GM21737 (cell line): Measurements from ENCODE around the gene MAEA.
"Not testable (repeated sequence)": the region's sequence is repeated elsewhere in the genome, so short reads cannot be mapped to it uniquely, and the experiment has no call there.

Experiments used
- ATAC-seq: cut with Tn5 transposase; IDR thresholded peaks from one replicate; pipeline ENCODE4 v1.9.1; 2021; ENCODE audit warnings: mild to moderate bottlenecking, moderate library complexity; ENCODE audit not compliant: unreplicated experiment

Gene MAEA

DNA sequence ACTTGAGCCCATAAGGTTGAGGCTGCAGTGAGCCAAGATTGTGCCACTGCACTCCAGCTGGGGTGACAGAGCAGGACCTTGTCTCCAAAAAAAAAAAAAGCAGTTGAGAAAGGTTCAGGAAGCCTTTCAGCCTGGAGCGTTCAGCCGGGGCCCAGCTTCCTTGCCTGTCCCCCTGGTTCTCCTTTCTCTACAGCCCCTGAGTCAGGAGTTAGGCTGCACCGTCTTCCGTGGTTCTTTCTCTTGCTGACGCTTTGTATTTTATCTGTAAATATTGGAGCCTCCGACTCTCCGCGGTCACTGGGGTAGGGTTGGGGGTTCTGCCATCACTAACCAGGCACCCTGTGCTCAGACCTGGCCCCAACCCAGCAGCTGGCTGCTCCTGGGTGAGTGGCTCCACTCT, 43.6 kb downstream of the MAEA start:
- ATAC-seq = no peak

DNA sequence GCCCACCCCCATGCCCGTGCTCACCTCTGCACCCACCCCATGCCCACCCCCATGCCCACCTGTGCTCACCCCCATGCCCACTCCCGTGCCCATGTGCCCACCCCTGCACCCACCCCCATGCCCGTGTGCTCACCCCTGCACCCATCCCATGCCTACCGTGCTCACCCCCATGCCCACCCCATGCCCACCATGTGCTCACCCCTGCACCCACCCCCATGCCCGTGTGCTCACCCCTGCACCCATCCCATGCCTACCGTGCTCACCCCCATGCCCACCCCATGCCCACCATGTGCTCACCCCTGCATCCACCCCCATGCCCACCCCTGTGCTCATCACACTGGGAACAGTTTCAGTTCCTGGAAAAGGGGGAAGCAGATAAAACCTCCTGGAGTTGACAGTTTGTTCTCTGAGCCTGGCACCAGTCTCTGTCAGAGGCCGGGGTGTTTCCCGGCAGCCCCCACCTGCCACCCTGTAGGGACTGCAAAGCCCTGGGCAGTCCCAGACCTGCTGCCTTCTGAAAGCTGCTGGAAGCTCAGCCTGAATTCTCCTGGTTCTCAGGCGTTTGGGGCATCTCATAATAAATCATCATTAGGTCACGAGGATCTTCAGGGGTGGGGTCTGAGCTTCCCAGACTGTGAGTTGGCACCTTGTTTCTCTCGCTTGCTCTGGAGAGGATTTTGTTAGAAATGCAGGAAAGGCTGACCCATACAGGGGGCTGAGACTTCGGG, 44.3 kb downstream of the MAEA start:
- not testable (repeated sequence) for ATAC-seq

DNA sequence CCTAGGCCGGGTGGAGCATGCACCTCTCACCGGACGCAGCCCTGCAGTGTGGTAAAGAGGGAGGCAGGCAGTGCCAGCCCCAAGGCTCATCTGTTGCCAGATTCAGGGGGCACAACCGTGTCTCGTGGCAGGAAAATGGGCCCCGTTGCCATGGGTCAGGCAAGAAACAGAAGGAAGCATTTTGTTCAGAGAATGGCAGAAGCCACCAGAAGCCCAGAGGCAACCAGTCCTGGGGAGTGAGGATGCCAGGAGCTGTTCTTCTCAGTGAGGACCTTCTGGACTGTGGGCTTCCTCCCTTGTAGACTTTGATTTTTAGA, 44.8 kb downstream of the MAEA start:
- ATAC-seq = no peak

DNA sequence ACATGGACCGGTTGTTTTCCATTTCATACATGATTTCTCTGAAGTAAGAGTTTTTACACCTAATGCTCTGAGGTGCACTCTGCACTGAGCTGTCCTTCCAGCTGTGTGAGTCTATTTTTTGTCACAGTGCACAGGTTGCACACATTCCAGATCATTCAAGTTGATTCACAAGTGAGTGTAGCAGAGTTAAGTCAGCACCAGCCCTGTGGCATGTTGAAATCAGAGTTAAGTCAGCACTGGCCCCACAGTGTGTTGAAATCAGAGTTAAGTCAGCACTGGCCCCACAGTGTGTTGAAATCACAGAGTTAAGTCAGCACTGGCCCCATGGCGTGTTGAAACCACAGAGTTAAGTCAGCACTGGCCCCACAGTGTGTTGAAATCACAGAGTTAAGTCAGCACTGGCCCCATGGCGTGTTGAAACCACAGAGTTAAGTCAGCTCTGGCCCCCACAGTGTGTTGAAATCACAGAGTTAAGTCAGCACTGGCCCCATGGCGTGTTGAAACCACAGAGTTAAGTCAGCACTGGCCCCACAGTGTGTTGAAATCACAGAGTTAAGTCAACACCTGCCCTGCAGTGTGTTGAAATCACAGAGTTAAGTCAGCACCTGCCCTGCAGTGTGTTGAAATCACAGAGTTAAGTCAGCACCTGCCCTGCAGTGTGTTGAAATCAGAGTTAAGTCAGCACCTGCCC, 45.6 kb downstream of the MAEA start:
- not testable (repeated sequence) for ATAC-seq

DNA sequence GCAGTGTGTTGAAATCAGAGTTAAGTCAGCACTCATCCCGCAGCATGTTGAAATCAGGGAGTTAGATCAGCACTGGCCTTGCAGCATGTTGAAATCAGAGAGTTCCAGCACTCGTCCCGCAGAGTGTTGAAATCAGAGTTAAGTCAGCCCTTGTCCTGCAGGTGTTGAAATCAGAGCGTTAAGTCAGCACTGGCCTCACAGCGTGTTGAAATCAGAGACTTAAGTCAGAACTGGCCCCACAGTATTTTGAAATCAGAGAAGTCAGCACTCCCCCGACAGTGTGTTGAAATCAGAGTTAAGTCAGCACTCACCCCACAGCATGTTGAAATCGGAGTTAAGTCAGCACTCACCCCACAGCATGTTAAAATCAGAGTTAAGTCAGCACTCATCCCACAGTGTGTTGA, 46.4 kb downstream of the MAEA start:
- ATAC-seq = no peak

DNA sequence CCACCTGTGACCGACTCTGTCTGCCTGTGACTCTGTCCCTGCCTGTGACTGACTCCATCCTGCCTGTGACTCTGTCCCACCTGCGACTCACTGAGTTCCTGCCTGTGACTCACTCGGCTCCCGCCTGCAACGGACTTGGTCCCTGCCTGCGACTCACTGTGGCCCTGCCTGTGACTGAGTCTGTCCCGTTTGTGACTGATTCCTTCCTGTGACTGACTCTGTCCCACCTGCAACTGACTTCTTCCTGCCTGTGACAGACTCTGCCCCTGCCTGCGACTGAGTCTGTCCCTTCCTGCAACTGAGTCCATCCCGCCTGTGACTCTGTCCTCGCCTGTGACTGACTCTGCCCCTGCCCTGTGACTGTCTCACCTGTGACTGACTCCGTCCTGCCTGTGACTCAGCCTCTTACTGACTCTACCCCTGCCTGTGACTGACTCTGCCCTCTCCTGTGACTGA, 47.7 kb downstream of the MAEA start:
- ATAC-seq = no peak

DNA sequence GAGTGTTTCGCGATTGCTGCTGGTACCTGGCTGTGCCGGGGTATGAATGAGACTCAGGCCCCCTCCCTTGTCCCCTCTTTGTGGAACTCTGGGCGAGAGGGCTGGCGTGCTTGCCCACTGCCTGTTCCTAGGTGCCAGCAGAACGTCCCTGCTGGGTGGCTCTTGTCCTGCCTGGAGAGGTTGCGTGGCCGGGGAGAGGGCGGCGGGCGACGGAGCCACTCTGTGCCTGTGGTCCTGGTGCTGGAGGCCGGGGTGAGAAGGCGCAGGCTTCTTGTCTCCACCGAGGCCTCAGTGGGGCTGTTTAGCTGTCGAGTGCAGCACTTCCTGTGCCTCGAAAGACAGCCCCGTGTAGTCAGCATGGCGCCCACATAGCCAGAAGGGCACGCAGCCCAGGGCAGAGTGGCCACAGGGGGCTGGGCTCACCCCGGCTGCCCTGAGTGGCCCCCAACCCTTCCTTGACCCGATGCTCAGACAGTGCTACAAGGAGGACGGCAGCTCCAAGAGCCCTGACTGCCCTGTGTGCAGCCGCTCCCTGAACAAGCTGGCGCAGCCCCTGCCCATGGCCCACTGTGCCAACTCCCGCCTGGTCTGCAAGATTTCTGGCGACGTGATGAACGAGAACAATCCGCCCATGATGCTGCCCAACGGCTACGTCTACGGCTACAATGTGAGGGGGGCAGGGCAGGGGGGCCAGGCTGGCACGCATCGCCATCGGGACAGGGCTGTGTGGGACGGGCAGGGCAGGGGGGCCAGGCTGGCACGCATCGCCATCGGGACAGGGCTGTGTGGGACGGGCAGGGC, 48.5 kb downstream of the MAEA start:
- no peak for ATAC-seq

DNA sequence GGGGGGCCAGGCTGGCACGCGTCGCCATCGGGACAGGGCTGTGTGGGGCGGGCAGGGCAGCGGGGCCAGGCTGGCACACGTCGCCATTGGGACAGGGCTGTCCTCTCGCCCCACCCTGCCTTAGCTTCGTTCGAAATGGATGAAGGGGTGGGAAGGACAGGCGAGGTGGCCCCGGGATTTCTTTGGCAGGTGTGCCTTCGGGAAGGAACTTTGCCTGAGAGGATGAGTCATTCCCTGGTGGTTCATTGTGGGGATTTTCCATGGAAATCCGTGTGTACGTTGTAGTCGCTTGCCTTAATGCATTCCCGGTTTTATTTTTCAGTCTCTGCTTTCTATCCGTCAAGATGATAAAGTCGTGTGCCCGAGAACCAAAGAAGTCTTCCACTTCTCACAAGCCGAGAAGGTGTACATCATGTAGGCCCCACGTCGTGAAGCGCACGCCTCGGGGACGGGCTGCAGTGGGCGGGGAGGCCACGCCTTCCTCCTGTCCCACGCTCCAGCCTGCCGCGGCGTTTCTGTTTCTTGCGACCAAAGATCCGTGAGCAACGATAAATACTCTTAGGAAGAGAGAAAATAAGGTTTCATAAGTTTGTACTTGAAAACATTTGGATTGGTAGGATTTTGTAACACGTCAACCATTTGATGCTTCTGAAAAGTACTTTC, 49.2 kb downstream of the MAEA start:
- no peak for ATAC-seq

DNA sequence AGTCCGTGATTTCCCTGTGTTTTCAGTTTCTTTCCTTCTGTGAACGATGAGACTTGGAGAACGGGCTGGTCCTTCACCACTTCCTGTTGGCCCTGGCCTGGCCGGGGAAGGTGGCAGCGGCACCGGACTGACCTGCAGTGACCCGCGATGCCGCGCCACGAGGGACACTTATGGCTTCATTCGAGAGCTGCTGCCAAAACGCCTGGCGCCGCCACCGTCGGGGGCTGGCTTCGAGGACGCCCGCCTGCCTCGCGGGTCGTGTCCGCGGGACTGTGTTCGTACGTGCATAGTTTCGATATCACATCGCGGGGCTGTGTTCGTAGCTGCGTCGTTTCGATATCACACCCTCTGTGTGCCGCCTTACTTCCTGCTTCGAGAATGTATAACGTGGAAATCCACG, 49.8 kb downstream of the MAEA start:
- ATAC-seq = no peak

DNA sequence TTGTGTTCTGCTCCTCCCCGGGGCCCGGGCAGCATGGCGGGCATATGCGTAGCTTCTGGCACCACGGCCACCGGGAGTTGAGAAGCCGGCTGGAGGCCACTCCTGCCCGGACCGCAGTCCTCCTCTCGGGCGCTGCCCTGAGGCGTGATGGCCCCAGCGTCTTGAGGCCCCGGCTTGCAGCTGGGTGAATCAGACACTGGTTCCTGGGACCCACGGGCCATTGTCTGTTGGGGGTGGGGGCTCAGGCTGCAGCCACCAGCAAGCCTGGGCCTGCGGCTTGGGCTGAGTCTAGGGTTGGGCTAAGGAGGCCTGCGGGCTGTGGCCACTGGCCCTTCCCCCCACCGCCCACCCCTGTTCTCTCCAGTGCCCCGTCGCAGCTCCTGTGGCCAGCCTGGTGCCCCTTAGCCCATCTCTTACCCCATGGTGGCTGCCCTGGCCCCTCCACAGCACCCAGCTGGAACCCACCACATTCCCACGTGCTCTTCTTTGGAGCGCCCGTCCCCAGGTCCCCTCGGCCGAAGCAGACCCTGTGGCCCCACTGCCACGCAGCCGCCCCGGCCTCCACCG, 50.6 kb downstream of the MAEA start:
- no peak for ATAC-seq

DNA sequence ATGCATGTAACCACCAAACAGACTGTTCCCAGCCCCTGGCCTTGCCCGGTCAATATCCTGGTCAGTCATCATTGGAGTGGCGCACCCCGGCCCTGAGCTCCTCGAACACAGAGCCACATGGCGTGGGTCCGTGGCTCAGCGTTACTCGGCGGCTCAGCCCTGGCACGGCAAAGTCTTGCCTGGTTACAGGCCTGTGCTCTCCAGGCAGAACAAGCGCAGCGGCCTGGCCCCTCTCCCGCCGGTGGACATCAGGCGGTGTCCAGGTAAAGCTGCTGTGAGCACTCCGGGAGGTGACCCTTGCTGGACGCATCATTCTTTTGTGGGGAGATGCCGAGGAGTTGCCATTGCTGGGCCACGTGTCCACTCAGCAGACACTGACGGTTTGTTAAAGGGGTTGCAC, 51.2 kb downstream of the MAEA start:
- no peak for ATAC-seq

DNA sequence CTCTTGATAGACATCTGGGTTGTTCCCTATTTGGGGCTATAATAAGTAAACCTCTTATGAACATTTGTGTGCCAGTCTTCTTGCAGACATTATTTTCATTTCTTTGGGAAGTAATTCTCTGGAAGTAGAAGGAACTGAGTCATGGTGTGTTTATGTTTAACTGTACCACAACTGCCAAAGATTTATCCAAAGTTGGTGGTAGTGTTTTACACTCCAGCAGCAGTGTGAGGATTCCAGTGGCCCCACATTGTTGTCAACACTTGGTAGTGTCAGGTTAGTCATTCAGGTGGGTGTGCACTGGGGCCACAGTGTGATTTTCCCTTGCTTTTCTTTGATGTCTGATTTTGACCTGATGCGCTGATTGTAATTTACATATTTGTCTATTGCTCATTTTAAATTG, 52.3 kb downstream of the MAEA start:
- ATAC-seq = no peak

DNA sequence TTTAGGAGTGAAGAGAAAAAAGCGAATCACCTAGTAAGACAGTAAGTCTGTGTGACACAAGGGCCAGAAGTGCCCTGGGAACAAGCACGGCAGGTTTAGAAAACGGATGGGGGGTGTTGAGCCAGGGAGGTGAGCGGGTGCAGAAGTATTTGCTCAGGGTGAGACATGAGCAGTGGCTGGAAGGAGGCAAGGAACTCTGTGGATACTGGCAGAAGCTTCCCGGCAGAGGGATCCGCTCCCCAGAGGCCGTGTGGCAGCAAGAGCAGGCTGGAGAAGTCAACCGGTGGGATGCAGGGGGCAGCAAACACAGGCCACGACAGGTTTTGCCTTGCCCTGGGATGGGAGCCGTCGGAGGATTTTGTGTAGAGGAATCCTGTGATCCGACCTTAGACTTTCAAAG, 55.0 kb downstream of the MAEA start:
- no peak for ATAC-seq

DNA sequence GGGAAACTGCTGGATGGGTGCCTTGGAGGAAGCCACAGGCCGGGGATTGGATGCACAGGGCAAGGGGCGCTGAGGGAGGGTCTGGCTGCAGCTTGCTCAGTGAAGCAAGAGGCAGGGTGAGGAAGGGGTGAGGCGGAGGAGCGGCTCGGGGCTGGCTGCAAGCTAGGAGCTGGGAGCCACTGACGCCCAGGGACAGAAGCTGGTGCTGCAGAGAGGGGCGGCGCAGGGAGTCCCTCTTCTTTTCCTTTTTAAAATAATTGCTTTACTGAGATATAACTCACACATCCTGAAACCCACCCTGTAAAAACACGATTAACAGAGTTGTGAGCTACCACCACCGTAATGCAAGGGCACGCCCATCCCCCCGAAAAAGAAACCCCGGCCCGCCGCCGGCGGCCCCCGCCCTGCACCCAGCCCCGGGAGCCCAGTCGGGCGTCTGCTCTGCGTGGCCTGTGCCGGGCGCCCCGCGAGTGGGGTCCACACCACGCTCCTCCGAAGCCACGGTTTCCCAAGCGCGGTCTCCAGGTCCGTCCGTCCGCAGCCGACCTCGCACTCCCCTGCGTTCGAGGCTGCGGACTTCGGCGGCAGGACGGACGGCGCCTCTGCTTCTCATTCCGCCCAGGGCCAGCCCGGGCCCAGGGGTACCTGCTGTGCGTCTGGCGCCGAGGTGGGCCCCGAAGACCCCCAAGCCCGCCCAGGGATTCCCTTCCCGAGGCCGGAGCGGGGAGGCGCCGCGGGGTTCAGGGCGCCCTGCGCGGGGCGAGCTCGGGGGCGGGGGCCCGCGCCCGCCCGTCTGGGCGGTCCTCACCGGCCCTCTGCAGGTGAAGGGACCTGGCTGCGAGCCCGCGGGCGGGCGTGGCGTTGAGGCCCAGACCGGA, 56.5 kb downstream of the MAEA start:
- peak; percentile 24 for ATAC-seq

DNA sequence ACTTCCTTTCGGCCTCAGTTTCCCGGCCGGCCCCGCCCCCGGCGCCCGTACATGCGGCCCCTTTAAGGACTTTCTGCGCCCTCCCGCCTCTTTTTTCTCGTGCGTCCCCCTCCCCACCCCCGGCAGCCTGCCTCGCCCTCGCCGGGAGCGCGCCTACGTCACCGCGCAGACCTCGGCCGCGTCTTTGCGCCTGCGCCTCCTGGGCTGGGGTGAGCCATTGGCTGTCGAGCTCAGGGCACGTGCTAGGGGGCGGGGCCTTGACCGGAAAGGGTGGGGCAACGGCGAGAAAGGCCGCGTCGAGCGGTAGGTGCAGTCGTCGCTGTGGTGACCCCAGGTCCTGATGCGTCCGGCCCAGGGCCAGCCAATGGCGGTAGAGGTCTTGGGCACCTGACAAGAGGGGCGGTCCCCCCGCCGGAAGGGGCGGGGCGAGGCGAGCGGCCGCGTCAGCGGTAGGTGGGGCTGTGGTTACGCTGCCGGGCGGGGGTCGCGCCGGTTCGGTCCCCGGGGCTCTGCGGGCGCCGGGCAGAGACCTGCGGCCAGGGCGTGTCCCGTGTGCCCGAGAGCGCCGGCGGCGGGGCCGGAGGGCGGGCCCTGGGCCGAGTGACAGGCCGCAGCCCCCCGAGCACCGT, 57.2 kb downstream of the MAEA start, which contains the start of gene UVSSA:
Gene UVSSA (plus strand): TSS at position 428 of the 629 bp plus-strand sequence. CDS start 884 bp downstream, outside the sequence.
- ATAC-seq = peak; percentile 92

DNA sequence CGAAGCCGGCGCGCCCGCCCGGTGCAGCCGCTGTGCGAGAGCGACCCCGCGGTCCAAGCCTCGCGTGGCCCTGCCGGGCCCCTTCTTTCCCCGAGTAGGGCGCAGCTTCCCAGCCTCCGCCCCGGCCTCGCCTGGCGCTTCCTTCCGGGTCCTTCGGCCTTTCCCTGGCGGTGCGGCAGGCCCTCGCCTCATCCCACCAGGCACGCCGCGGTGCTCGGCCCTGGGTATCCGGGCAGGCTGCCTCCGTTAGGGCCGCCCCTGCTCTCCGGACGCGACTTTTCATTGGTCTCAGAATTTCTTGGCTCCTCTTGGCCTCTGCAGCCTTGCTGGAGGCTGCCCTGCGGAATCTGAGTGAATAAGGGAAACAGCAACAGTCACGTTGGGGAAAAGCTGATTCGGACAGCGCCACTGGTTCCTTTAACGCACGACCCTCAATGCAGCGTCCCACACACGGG, 57.7 kb downstream of the MAEA start:
- ATAC-seq = peak; percentile 25

DNA sequence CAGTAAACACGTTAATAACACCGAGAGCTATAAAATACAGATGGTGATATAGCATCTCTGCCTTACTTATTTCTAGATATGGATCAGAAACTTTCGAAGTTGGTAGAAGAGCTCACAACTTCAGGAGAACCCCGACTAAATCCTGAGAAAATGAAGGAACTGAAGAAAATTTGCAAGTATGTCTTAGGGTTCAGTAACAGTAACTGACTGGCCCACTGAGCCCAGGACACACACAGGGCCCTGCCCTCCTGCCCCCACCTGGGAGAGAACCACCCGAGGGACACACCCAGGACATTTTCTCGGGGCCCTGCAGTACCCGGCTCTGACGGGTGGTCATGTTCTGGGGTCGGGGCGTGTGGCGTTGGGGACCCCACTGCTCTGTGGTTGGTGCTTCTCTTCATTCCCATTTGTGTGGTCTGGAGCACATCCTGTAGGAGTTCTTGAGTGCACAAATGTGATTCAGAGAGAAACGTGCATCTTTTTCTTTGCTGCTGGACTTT, 58.4 kb downstream of the MAEA start:
- ATAC-seq = no peak

DNA sequence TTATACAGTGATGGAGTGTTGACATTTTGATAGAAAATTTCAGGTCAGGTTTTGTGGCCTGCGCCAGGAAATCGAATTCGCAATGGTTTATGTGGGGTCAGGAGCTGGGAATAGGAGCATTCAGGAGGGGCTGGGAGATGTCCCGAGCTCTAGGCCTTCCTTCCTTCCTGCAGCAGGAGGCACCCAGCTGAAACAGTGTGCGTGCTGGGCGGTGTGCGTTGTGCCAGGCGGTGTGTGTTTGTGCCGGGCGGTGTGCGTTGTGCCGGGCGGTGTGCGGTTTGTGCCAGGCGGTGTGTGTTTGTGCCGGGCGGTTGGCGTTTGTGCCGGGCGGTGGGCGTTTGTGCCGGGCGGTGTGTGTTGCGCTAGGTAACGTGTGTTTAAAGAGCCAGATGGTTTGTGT, 59.1 kb downstream of the MAEA start:
- no peak for ATAC-seq
